Measurements from ENCODE around the gene MCF2L2.
"Not testable (repeated sequence)": the region's sequence is repeated elsewhere in the genome, so short reads cannot be mapped to it uniquely, and the experiment has no call there.

Gene MCF2L2

GRCh38 chr3:183233966-183234365 lies 194.5 kb downstream of the MCF2L2 start:
- no peak for DNase-seq (ENCODE audit: low read depth)

- no peak for DNase-seq (ENCODE audit: low read depth)
Measured at GRCh38 chr3:183230826-183231225, 197.6 kb downstream of the MCF2L2 start.

GRCh38 chr3:183230251-183230650 lies 198.2 kb downstream of the MCF2L2 start:
- DNase-seq (ENCODE audit: low read depth): not testable (repeated sequence)

GRCh38 chr3:183229178-183229577 lies 199.2 kb downstream of the MCF2L2 start:
- DNase-seq (ENCODE audit: low read depth): no peak

GRCh38 chr3:183227586-183227985 lies 200.8 kb downstream of the MCF2L2 start:
- DNase-seq (ENCODE audit: low read depth): no peak

- DNase-seq (ENCODE audit: low read depth): no peak
Measured at GRCh38 chr3:183226333-183226890, 202.0 kb downstream of the MCF2L2 start.

- no peak for DNase-seq (ENCODE audit: low read depth)
Measured at GRCh38 chr3:183224180-183224970, 204.0 kb downstream of the MCF2L2 start.

GRCh38 chr3:183222631-183223235 lies 205.7 kb downstream of the MCF2L2 start:
- DNase-seq (ENCODE audit: low read depth): no peak

- no peak for DNase-seq (ENCODE audit: low read depth)
Measured at GRCh38 chr3:183220828-183221227, 207.6 kb downstream of the MCF2L2 start.

GRCh38 chr3:183218826-183219225 lies 209.6 kb downstream of the MCF2L2 start:
- DNase-seq (ENCODE audit: low read depth): no peak

GRCh38 chr3:183217548-183218332 lies 210.7 kb downstream of the MCF2L2 start:
- DNase-seq (ENCODE audit: low read depth): no peak

GRCh38 chr3:183215591-183216202 lies 212.7 kb downstream of the MCF2L2 start:
- DNase-seq (ENCODE audit: low read depth): no peak

GRCh38 chr3:183214277-183214612 lies 214.2 kb downstream of the MCF2L2 start:
- DNase-seq (ENCODE audit: low read depth): no peak

- no peak for DNase-seq (ENCODE audit: low read depth)
Measured at GRCh38 chr3:183213415-183214276, 214.8 kb downstream of the MCF2L2 start.

- no peak for DNase-seq (ENCODE audit: low read depth)
Measured at GRCh38 chr3:183212565-183212964, 215.9 kb downstream of the MCF2L2 start.

GRCh38 chr3:183212096-183212495 lies 216.3 kb downstream of the MCF2L2 start:
- DNase-seq (ENCODE audit: low read depth): no peak

- DNase-seq (ENCODE audit: low read depth): no peak
Measured at GRCh38 chr3:183211352-183211751, 217.1 kb downstream of the MCF2L2 start.

- no peak for DNase-seq (ENCODE audit: low read depth)
Measured at GRCh38 chr3:183210862-183211341, 217.5 kb downstream of the MCF2L2 start.

GRCh38 chr3:183210341-183210740 lies 218.1 kb downstream of the MCF2L2 start:
- DNase-seq (ENCODE audit: low read depth): no peak

GRCh38 chr3:183208800-183209199 lies 219.6 kb downstream of the MCF2L2 start:
- no peak for DNase-seq (ENCODE audit: low read depth)

- DNase-seq (ENCODE audit: low read depth): no peak
Measured at GRCh38 chr3:183208260-183208659, 220.2 kb downstream of the MCF2L2 start.
